ENCODE data around the gene ADAMTS13.

GRCh38 chr9:133382507-133383141 is 39.5 kb upstream of the ADAMTS13 start:
- no peak for TF ChIP-seq CTCF (IDR thresholded peaks at IDR 0.05)
- TF ChIP-seq POLR2AphosphoS5 (IDR thresholded peaks at IDR 0.05), result no peak
- no peak for TF ChIP-seq POLR2A (IDR thresholded peaks at IDR 0.05)
- TF ChIP-seq EP300 (IDR thresholded peaks at IDR 0.05; ENCODE audit: low read depth), result no peak

All from transverse colon (tissue), 4 donors.